H1 (cell line): ENCODE results near the gene RNU7-1. TPM values are rescaled to one million over a fixed set of nuclear protein-coding genes. Genes with fewer than 3 reads are reported as not detected.

Source experiments
- CTCF ChIA-PET: fragments of 300-600 bp; sonication (Branson Sonifier 250); formaldehyde crosslinking; loops from one replicate; lab custom pipeline; 2021; ENCODE audit not compliant: partially characterized antibody; lab: Charles Lee
- POLR2A ChIA-PET: fragments of 300-600 bp; sonication (Branson Sonifier 250); formaldehyde crosslinking; loops from one replicate; lab custom pipeline; 2021; ENCODE audit warnings: inconsistent platforms; ENCODE audit not compliant: partially characterized antibody; lab: Charles Lee
- DNase-seq, 2 experiments: peaks; one replicate each; pipeline versions ENCODE4 v3.0.0 to v3.0.0-alpha.2; 2010 to 2022; ENCODE audit warnings: low spot score in 2 of 2, low read depth in 1 of 2, mixed read lengths in 1 of 2
- FAIRE-seq: peaks from 2 replicates; lab custom pipeline; 2011; peaks lifted over from hg19 to GRCh38; lab: Jason Lieb, UNC
- H2AFZ ChIP-seq: 2 replicates; pipeline ENCODE4 v1.8.1; 2012; ENCODE audit warnings: low read length, inconsistent platforms
- H2AK5ac ChIP-seq: 2 replicates; pipeline ENCODE4 v1.6.1; 2013; ENCODE audit warnings: low read depth, low read length
- H2BK120ac ChIP-seq: replicated peaks from 2 replicates; pipeline ENCODE3; 2013; ENCODE audit warnings: low read depth, low read length, inconsistent platforms
- H2BK12ac ChIP-seq: 2 replicates; pipeline ENCODE4 v1.6.1; 2013; ENCODE audit warnings: low read depth, low read length
- H2BK15ac ChIP-seq: 2 replicates; pipeline ENCODE4 v1.6.1; 2013; ENCODE audit warnings: low read length
- H2BK20ac ChIP-seq: 2 replicates; pipeline ENCODE4 v1.6.1; 2013; ENCODE audit warnings: low read length
- H2BK5ac ChIP-seq: 2 replicates; pipeline ENCODE4 v1.6.1; 2013; ENCODE audit warnings: low read depth, low read length
- H3K14ac ChIP-seq: 2 replicates; pipeline ENCODE4 v1.6.1; 2013; ENCODE audit warnings: inconsistent platforms; ENCODE audit not compliant: insufficient read length
- H3K18ac ChIP-seq: 2 replicates; pipeline ENCODE4 v1.6.1; 2013; ENCODE audit warnings: low read length; ENCODE audit errors: extremely low read depth
- H3K23ac ChIP-seq: 2 replicates; pipeline ENCODE4 v1.6.1; 2013; ENCODE audit warnings: inconsistent platforms; ENCODE audit not compliant: insufficient read length
- H3K23me2 ChIP-seq: 2 replicates; pipeline ENCODE4 v1.6.1; 2013; ENCODE audit warnings: low read depth, low read length
- H3K27ac ChIP-seq: 2 replicates; pipeline ENCODE4 v1.6.1; 2011; ENCODE audit warnings: low read depth, low read length, inconsistent platforms
- H3K27me3 ChIP-seq, 4 experiments: replicated peaks in 1 of 4; 1 replicate in 1 of 4; 2 replicates in 3 of 4; pipeline versions ENCODE4 v1.6.1 to v1.8.1; 2011 to 2013; ENCODE audit warnings: low read length in 3 of 4, mild to moderate bottlenecking in 3 of 4, inconsistent platforms in 2 of 4, mixed read lengths in 2 of 4, moderate library complexity in 1 of 4; ENCODE audit not compliant: control insufficient read depth in 3 of 4, insufficient read depth in 3 of 4; ENCODE audit errors: extremely low read depth in 1 of 4
- H3K36me3 ChIP-seq, 4 experiments: 2 replicates each; pipeline versions ENCODE4 v1.6.1 to v1.8.1; 2011 to 2013; ENCODE audit warnings: mild to moderate bottlenecking in 4 of 4, low read length in 3 of 4, moderate library complexity in 2 of 4, control low read depth in 1 of 4, inconsistent platforms in 1 of 4; ENCODE audit not compliant: insufficient read depth in 4 of 4, control insufficient read depth in 2 of 4
- H3K4ac ChIP-seq: replicated peaks from 2 replicates; pipeline ENCODE3; 2013; ENCODE audit warnings: low read length, low read depth, mixed read lengths, inconsistent platforms; ENCODE audit not compliant: insufficient read length
- H3K4me1 ChIP-seq, 4 experiments: replicated peaks in 1 of 4; 1 replicate in 1 of 4; 2 replicates in 3 of 4; pipeline versions ENCODE4 v1.6.1 to v1.8.1; 2011 to 2013; ENCODE audit warnings: low read length in 3 of 4, inconsistent platforms in 2 of 4, mixed read lengths in 1 of 4; ENCODE audit not compliant: insufficient read depth in 4 of 4, control insufficient read depth in 3 of 4
- H3K4me2 ChIP-seq, 2 experiments: 2 replicates each; pipeline versions ENCODE4 v1.6.1 to v1.8.1; 2011 to 2013; ENCODE audit warnings: low read depth in 2 of 2, low read length in 2 of 2, control low read depth in 1 of 2, inconsistent platforms in 1 of 2, mild to moderate bottlenecking in 1 of 2; ENCODE audit not compliant: insufficient read depth in 1 of 2
- H3K4me3 ChIP-seq, 4 experiments: fragments of 200-600, 300-600 bp in 1 of 4; sonication (generic), shearing (Covaris generic), sonication (Bioruptor Twin) in 1 of 4; 2 replicates each; pipeline versions ENCODE4 v1.5.1 to v1.8.1; 2011 to 2016; ENCODE audit warnings: low read length in 4 of 4, low read depth in 3 of 4, control low read depth in 2 of 4, inconsistent platforms in 2 of 4, mild to moderate bottlenecking in 2 of 4, mixed read lengths in 1 of 4, moderate library complexity in 1 of 4; ENCODE audit not compliant: insufficient read depth in 2 of 4; ENCODE audit errors: extremely low read depth in 1 of 4
- H3K56ac ChIP-seq: replicated peaks from 2 replicates; pipeline ENCODE3; 2013; ENCODE audit warnings: low read depth, mild to moderate bottlenecking, mixed read lengths, low read length, inconsistent platforms; ENCODE audit not compliant: insufficient read length
- H3K79me1 ChIP-seq: 2 replicates; pipeline ENCODE4 v1.6.1; 2013; ENCODE audit warnings: low read depth, low read length, control low read depth
- H3K79me2 ChIP-seq, 2 experiments: 2 replicates each; pipeline versions ENCODE4 v1.6.1 to v1.8.1; 2012 to 2013; ENCODE audit warnings: low read length in 2 of 2, mild to moderate bottlenecking in 2 of 2, inconsistent platforms in 1 of 2; ENCODE audit not compliant: insufficient read depth in 2 of 2, control insufficient read depth in 1 of 2
- H3K9ac ChIP-seq, 4 experiments: replicated peaks in 1 of 4; 1 replicate in 1 of 4; 2 replicates in 3 of 4; pipeline versions ENCODE4 v1.6.1 to v1.8.1; 2011 to 2013; ENCODE audit warnings: low read depth in 3 of 4, low read length in 3 of 4, control low read depth in 2 of 4, mild to moderate bottlenecking in 2 of 4, moderate library complexity in 2 of 4, inconsistent platforms in 1 of 4; ENCODE audit errors: extremely low read depth in 1 of 4
- H3K9me3 ChIP-seq, 2 experiments: 2 replicates each; pipeline versions ENCODE4 v1.6.1 to v1.8.1; 2012 to 2013; ENCODE audit warnings: mild to moderate bottlenecking in 2 of 2, moderate library complexity in 2 of 2, control low read depth in 1 of 2, inconsistent platforms in 1 of 2, low read depth in 1 of 2, low read length in 1 of 2, mixed read lengths in 1 of 2; ENCODE audit not compliant: insufficient read depth in 2 of 2
- H4K20me1 ChIP-seq, 2 experiments: replicated peaks in 1 of 2; 2 replicates each; pipeline versions ENCODE3 to v1.8.1; 2011 to 2013; ENCODE audit warnings: inconsistent platforms in 2 of 2, low read length in 2 of 2, mild to moderate bottlenecking in 1 of 2; ENCODE audit not compliant: insufficient read depth in 2 of 2, control insufficient read depth in 1 of 2
- H4K5ac ChIP-seq: 2 replicates; pipeline ENCODE4 v1.6.1; 2013; ENCODE audit warnings: low read length, low read depth, mixed read lengths, inconsistent platforms; ENCODE audit not compliant: insufficient read length
- H4K8ac ChIP-seq: 2 replicates; pipeline ENCODE4 v1.8.0; 2013; ENCODE audit warnings: mild to moderate bottlenecking, moderate library complexity, low read length, inconsistent platforms; ENCODE audit not compliant: insufficient read depth; ENCODE audit errors: extremely low read depth
- H4K91ac ChIP-seq: replicated peaks from 2 replicates; pipeline ENCODE3; 2013; ENCODE audit warnings: low read length, mixed read lengths, inconsistent platforms; ENCODE audit not compliant: insufficient read length
- ASH2L ChIP-seq: fragments of 200-600, 300-600 bp; sonication (generic); IDR thresholded peaks from one replicate; pipeline ENCODE4 v1.7.1; 2017; ENCODE audit warnings: low read length
- E2F6 ChIP-seq: IDR thresholded peaks from 2 replicates; pipeline ENCODE4 v1.6.1; 2012; ENCODE audit warnings: inconsistent platforms
- EGR1 ChIP-seq: IDR thresholded peaks from 2 replicates; pipeline ENCODE4 v1.6.1; 2011; ENCODE audit warnings: low read depth, low read length, borderline replicate concordance
- EP300 ChIP-seq, 2 experiments: IDR thresholded peaks; 1 replicate in 1 of 2; 2 replicates in 1 of 2; pipeline ENCODE4 v1.6.1; 2011 to 2012; ENCODE audit warnings: low read depth in 2 of 2, low read length in 2 of 2, mild to moderate bottlenecking in 2 of 2, borderline replicate concordance in 1 of 2, inconsistent platforms in 1 of 2, moderate library complexity in 1 of 2
- NANOG ChIP-seq: IDR thresholded peaks from 2 replicates; pipeline ENCODE4 v1.6.1; 2011; ENCODE audit warnings: low read length, low read depth, mild to moderate bottlenecking, inconsistent platforms; ENCODE audit not compliant: insufficient read depth, poor library complexity, severe bottlenecking
- SIX5 ChIP-seq: IDR thresholded peaks from 2 replicates; pipeline ENCODE4 v1.6.1; 2011; ENCODE audit warnings: mild to moderate bottlenecking, low read depth, low read length
- SRF ChIP-seq: IDR thresholded peaks from 2 replicates; pipeline ENCODE4 v1.6.1; 2011; ENCODE audit warnings: mild to moderate bottlenecking, low read depth, low read length, moderate library complexity
- SUZ12 ChIP-seq: fragments of 200-600 bp; sonication (generic); IDR thresholded peaks from 2 replicates; pipeline ENCODE4 v1.6.1; 2012; ENCODE audit warnings: mild to moderate bottlenecking, inconsistent platforms, low read length, moderate library complexity, mixed read lengths
- TEAD4 ChIP-seq: IDR thresholded peaks from 2 replicates; pipeline ENCODE4 v1.6.1; 2012; ENCODE audit warnings: low read depth, low read length, inconsistent platforms, mixed read lengths
- WGBS, 2 experiments: shearing (Covaris generic) in 1 of 2; methylation state at CpG; one replicate each; pipeline versions ENCODE4 v1.1.6 to v1.1.7; 2013 to 2015; ENCODE audit warnings: low lambda C conversion rate in 2 of 2, mixed read lengths in 2 of 2, inconsistent platforms in 1 of 2, low coverage in 1 of 2, missing lambda C conversion rate in 1 of 2; ENCODE audit not compliant: insufficient replicate concordance in 2 of 2, insufficient coverage in 1 of 2, insufficient read length in 1 of 2; ENCODE audit errors: extremely low coverage in 1 of 2, missing lambda C conversion rate in 1 of 2; 5-methylcytosine and 5-hydroxymethylcytosine counted together
- polyA plus RNA-seq, 7 experiments: library from polyadenylated mRNA; depleted of rRNA in 3 of 7; stranded (reverse) in 5 of 7; unstranded in 2 of 7; fragments of >200 nt in 5 of 7; fragments of 200-250 nt in 2 of 7; gene quantifications; 1 replicate in 5 of 7; 2 replicates in 1 of 7; 4 replicates in 1 of 7; pipeline versions ENCODE4 v1.2.1 to v1.2.3, GENCODE V29; 2011 to 2013; ENCODE audit warnings: missing spikeins in 2 of 7, mixed read lengths in 2 of 7
- total RNA-seq: library from RNA; stranded (reverse); fragmentation: NEBNext Ultra II Directional; extraction: Animal tissue kit (Norgen Biotek cat#: 25700); gene quantifications from 2 replicates; pipeline ENCODE4 v1.2.1, GENCODE V29; 2021

Gene RNU7-1
- total and polyA plus RNA-seq, 2 of the 8 experiments (the other 6 are each of a cell fraction or from before 2014, with no cell fraction given), result not detected

GRCh38 chr12:6937481-6938352, 5.9 kb upstream of the RNU7-1 start:
- Histone ChIP-seq H2AFZ (no peak overlapping the region), H3K27ac (peak overlapping the region; percentile 90), H3K36me3 (peaks cover 14 to 48% (median 31%) of the 10 kb centered on the region in 4 experiments), H3K4me1 (peaks cover 0 to 13% (median 5%) of the 10 kb centered on the region in 4 experiments; a peak in 5 of 7 replicates), H3K27me3 (no peaks in the 10 kb centered on the region), H3K4ac (no peak overlapping the region), H2BK12ac (0 out of 2 replicates have a peak overlapping the region, but pooled peaks have one; percentile 55), H3K79me1 (peaks cover 7% of the 10 kb centered on the region; the same call in 1 of the 2 replicates), H3K79me2 (peaks cover 0 to 3% of the 10 kb centered on the region in 2 experiments; a peak in 2 of 4 replicates), H3K4me3 (peak overlapping the region; percentile 42 to 69 (median 58)), H2BK120ac (peak overlapping the region; percentile 25), H3K9me3 (no peaks in the 10 kb centered on the region), H2BK5ac (peak overlapping the region; percentile 79), H3K23ac (no peak overlapping the region), H4K5ac (peak overlapping the region; percentile 85), H3K9ac (peak overlapping the region; percentile 78 to 95 (median 86)), H2BK20ac (no peak overlapping the region), H2AK5ac (no peak overlapping the region), H4K20me1 (peaks cover 8 to 10% of the 10 kb centered on the region in 2 experiments), H3K14ac (no peak overlapping the region), H3K4me2 (peak overlapping the region; percentile 46 to 71), H4K91ac (peak overlapping the region; percentile 88), H3K18ac (peak overlapping the region; percentile 85), H4K8ac (peak overlapping the region; percentile 96; the same call in 1 of the 2 replicates), H3K56ac (peak overlapping the region; percentile 65), H2BK15ac (no peak overlapping the region; the same call in 1 of the 2 replicates), H3K23me2 (peaks cover 4% of the 10 kb centered on the region; the same call in 1 of the 2 replicates)
- FAIRE-seq, result peak; percentile 90
- DNase-seq, result peak in 1 of 2 experiments; percentile 93
- WGBS, 2 experiments, result 2% methylated on average over 66 of the region's 80 CpGs; no CpG with 5 or more reads in 1 of the 2 experiments
- ChIA-PET POLR2A (interaction anchor here (0.6 to 44.0 kb wide), 14 partner anchors 4 to 245 kb away, joined by 3 to 1596 read pairs (median 4); partner anchors contain the start of genes ATN1, C12orf57, CDCA3 and EMG1), CTCF (interaction anchor here (0.6 to 20.2 kb wide), 18 partner anchors 12 to 624 kb away, joined by 3 to 253 read pairs (median 3); partner anchors contain the start of genes ATN1, SPSB2 and TPI1)
- TF ChIP-seq EGR1, result peak; percentile 86; the same call in 1 of the 2 replicates
- no peak for TF ChIP-seq SUZ12
- TF ChIP-seq TEAD4, result peak; percentile 87
- no peak for TF ChIP-seq SIX5
- TF ChIP-seq E2F6, result peak; percentile 82
- peak; percentile 56 to 63; a peak in 1 of 3 replicates for TF ChIP-seq EP300 (IDR thresholded peaks at IDR 0.05; ENCODE audit: borderline replicate concordance in 1 of 2, low read depth in 2 of 2, low read length in 2 of 2)
- TF ChIP-seq NANOG, result no peak
- peak; percentile 68 for TF ChIP-seq ASH2L
- TF ChIP-seq SRF, result peak; percentile 67
